Mesendoderm (in vitro differentiated cells): ENCODE data around the gene ZBED4.

Experiments
- DNase-seq: peaks from one replicate; pipeline ENCODE4 v3.0.0; 2013
- H2AK5ac ChIP-seq: 2 replicates; pipeline ENCODE4 v1.6.1; 2013; ENCODE audit warnings: low read length, inconsistent platforms
- H2BK120ac ChIP-seq: 2 replicates; pipeline ENCODE4 v1.6.1; 2013; ENCODE audit warnings: low read depth, mild to moderate bottlenecking, low read length, moderate library complexity, mixed read lengths
- H2BK15ac ChIP-seq: replicated peaks from 2 replicates; pipeline ENCODE4 v1.6.1; 2013; ENCODE audit warnings: low read depth, mild to moderate bottlenecking, moderate library complexity
- H2BK5ac ChIP-seq: 2 replicates; pipeline ENCODE4 v1.6.1; 2013; ENCODE audit warnings: low read length, inconsistent platforms
- H3K18ac ChIP-seq: 2 replicates; pipeline ENCODE4 v1.6.1; 2013; ENCODE audit warnings: mild to moderate bottlenecking, low read length, mixed read lengths
- H3K23ac ChIP-seq: one replicate; pipeline ENCODE4 v1.6.1; 2013; ENCODE audit warnings: low read length
- H3K27ac ChIP-seq: 2 replicates; pipeline ENCODE4 v1.5.1; 2013; ENCODE audit warnings: low read depth, mild to moderate bottlenecking, inconsistent platforms, low read length, moderate library complexity
- H3K27me3 ChIP-seq: 2 replicates; pipeline ENCODE4 v1.6.1; 2013; ENCODE audit warnings: low read length, control low read depth, mild to moderate bottlenecking, inconsistent platforms; ENCODE audit not compliant: insufficient read depth, poor library complexity
- H3K36me3 ChIP-seq: 2 replicates; pipeline ENCODE4 v1.6.1; 2013; ENCODE audit warnings: low read length, inconsistent platforms; ENCODE audit not compliant: control insufficient read depth, insufficient read depth
- H3K4ac ChIP-seq: one replicate; pipeline ENCODE4 v1.6.1; 2013; ENCODE audit warnings: low read depth, mild to moderate bottlenecking, low read length, moderate library complexity
- H3K4me1 ChIP-seq: 2 replicates; pipeline ENCODE4 v1.6.1; 2013; ENCODE audit warnings: low read depth, low read length, inconsistent platforms; ENCODE audit not compliant: control insufficient read depth
- H3K4me2 ChIP-seq: 2 replicates; pipeline ENCODE4 v1.6.1; 2013; ENCODE audit warnings: low read length
- H3K4me3 ChIP-seq: 2 replicates; pipeline ENCODE4 v1.5.1; 2013; ENCODE audit warnings: mild to moderate bottlenecking, low read length
- H3K56ac ChIP-seq: one replicate; pipeline ENCODE4 v1.6.1; 2013; ENCODE audit warnings: low read length
- H3K79me1 ChIP-seq: 2 replicates; pipeline ENCODE4 v1.6.1; 2013; ENCODE audit warnings: low read length, inconsistent platforms
- H3K79me2 ChIP-seq: 2 replicates; pipeline ENCODE4 v1.6.1; 2013; ENCODE audit warnings: mild to moderate bottlenecking, low read length; ENCODE audit not compliant: control insufficient read depth, insufficient read depth
- H3K9ac ChIP-seq: 2 replicates; pipeline ENCODE4 v1.6.1; 2013; ENCODE audit warnings: low read length, inconsistent platforms
- H4K5ac ChIP-seq: one replicate; pipeline ENCODE4 v1.6.1; 2013; ENCODE audit warnings: low read length
- H4K8ac ChIP-seq: one replicate; pipeline ENCODE4 v1.6.1; 2013; ENCODE audit warnings: low read depth, mild to moderate bottlenecking, control low read depth, low read length, moderate library complexity
- WGBS: extraction: QIAGEN DNeasy Blood & Tissue Kit; methylation state at CpG from one replicate; pipeline ENCODE4 v1.1.7; 2013; ENCODE audit warnings: low lambda C conversion rate, missing lambda C conversion rate; ENCODE audit not compliant: insufficient coverage; ENCODE audit errors: extremely low coverage; 5-methylcytosine and 5-hydroxymethylcytosine counted together

Gene ZBED4

DNA sequence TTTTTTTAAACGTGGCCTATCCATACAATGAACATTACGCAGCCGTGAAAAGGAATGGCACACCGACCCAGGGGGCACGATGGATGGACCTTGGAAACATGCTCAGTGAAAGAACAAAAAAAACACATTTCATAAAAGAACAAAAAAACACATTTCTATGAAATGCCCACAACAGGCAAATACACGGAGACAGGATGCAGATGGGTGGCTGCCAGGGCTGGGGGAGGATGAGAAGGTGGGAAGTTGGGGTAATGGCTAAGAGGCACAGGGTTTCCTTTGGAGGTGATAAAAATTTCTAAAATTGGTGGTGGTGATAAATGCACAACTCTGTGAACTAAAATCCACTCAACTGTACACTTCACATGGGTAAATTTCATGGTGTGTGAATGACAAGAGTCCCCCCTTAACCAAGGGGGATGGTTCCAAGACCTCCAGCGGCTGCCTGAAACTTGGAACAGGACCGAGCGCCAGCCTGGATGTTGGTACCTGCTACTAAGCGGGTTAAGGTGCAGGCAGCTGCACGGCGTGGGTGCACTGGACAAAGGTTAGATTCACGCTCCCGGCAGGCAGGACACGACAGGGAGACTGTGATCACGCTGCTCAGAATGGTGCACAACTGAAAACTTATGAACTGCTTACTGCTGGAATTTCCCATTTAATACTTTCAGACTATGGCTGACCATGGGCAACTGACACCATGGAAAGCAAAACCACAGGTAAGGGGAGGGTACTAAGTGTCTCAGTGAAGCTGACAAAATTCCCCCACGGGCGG lies 42.4 kb upstream of the ZBED4 start:
- Histone ChIP-seq H2AK5ac (no peak overlapping the region), H3K23ac (no peak overlapping the region), H3K18ac (no peak overlapping the region), H3K4me1 (no peaks in the 10 kb centered on the region), H3K36me3 (peaks cover 1% of the 10 kb centered on the region), H3K79me1 (peaks cover 39% of the 10 kb centered on the region), H3K27me3 (no peaks in the 10 kb centered on the region), H2BK15ac (no peak overlapping the region), H3K9ac (no peak overlapping the region), H2BK5ac (no peak overlapping the region), H4K5ac (no peak overlapping the region), H2BK120ac (no peak overlapping the region), H3K56ac (no peak overlapping the region), H4K8ac (no peak overlapping the region), H3K4me3 (no peak overlapping the region), H3K79me2 (peaks cover 87% of the 10 kb centered on the region), H3K4ac (no peak overlapping the region), H3K27ac (no peak overlapping the region), H3K4me2 (no peak overlapping the region)
- DNase-seq, result no peak
- WGBS, result no CpG with 5 or more reads among the region's 18 CpGs

DNA sequence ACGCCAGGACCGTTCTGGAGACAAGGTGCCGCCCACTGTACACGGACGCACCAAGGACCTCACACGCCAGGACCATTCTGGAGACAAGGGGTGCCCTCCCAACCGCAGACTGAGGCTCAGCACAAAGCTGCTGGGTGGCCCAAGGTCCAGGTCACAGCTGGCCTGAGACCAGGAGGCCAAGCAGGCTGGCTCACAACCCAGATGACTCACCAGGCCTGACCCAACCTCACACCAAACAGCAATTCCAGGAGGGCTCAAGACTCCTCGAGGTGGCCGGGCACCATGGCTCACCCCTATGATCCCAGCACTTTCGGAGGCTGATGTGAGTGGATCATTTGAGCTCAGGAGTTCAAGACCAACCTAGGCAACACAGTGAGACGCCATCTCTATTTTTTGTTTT lies 40.8 kb upstream of the ZBED4 start:
- Histone ChIP-seq H2BK15ac (no peak overlapping the region), H3K4me3 (no peak overlapping the region), H2AK5ac (no peak overlapping the region), H3K23ac (no peak overlapping the region), H3K4ac (no peak overlapping the region), H3K4me1 (no peaks in the 10 kb centered on the region), H3K79me2 (peaks cover 90% of the 10 kb centered on the region), H4K8ac (no peak overlapping the region), H3K79me1 (peaks cover 49% of the 10 kb centered on the region), H3K27ac (no peak overlapping the region), H4K5ac (no peak overlapping the region), H3K36me3 (peaks cover 6% of the 10 kb centered on the region), H3K27me3 (no peaks in the 10 kb centered on the region), H3K4me2 (no peak overlapping the region), H3K9ac (no peak overlapping the region), H3K56ac (no peak overlapping the region), H2BK120ac (no peak overlapping the region), H3K18ac (no peak overlapping the region), H2BK5ac (no peak overlapping the region)
- no CpG with 5 or more reads among the region's 11 CpGs for WGBS
- no peak for DNase-seq

DNA sequence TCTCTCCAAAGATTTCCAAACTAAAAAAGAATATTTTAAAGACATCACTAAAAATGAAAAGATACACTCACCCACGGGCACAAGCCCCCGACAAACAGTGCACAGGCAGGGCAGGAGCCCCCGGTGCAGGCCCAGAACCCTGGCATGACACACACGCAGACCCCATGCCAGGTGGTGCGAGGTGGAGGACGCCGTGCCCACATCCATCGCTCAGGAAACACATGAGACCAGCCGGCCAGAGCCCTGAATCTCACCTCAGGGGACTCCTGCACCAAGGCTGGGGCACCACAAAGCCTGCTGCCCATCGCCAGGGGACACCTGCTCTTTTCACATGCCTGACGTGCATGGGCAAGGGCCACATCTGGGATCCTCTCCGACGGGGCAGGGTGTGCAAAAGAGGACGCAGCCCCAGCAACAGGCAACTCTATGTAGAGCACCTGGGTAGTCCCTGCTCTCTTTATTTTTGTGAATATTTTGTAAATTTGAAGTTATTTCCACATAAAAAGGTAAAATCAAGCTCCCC lies 39.4 kb upstream of the ZBED4 start:
- Histone ChIP-seq H3K4ac (no peak overlapping the region), H2BK15ac (no peak overlapping the region), H3K23ac (no peak overlapping the region), H3K4me1 (no peaks in the 10 kb centered on the region), H3K36me3 (peaks cover 8% of the 10 kb centered on the region), H3K27ac (no peak overlapping the region), H2BK120ac (no peak overlapping the region), H3K9ac (no peak overlapping the region), H2BK5ac (no peak overlapping the region), H3K18ac (no peak overlapping the region), H3K27me3 (no peaks in the 10 kb centered on the region), H3K4me2 (no peak overlapping the region), H4K8ac (no peak overlapping the region), H2AK5ac (no peak overlapping the region), H3K79me2 (peaks cover 89% of the 10 kb centered on the region), H4K5ac (no peak overlapping the region), H3K56ac (no peak overlapping the region), H3K79me1 (peaks cover 45% of the 10 kb centered on the region), H3K4me3 (no peak overlapping the region)
- no peak for DNase-seq
- no CpG with 5 or more reads among the region's 14 CpGs for WGBS

DNA sequence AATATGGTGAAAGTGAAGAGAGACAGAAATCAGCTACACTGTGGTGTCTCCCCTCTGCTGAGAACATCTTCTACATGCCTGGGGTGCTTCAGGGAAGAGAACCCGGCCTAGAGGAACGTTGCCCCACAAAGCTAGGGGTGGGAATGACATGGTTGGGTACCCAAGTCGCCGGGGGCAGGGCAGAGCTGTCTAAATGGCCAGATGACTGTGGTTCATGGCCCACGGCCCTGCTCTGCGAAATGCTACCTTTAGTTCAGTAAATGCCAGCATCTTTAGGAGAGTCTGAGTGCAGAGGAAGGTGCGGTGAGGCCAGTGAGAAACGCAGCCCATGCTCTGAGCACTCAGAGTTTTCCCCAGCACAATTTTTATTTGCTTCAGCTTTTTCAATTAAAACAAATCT lies 38.8 kb upstream of the ZBED4 start:
- H4K8ac ChIP-seq, result no peak overlapping the region
- peaks cover 86% of the 10 kb centered on the region for H3K79me2 ChIP-seq
- H2BK120ac ChIP-seq, result no peak overlapping the region
- no peak overlapping the region for H3K4me3 ChIP-seq
- no peak overlapping the region for H3K9ac ChIP-seq
- no peak overlapping the region for H3K4ac ChIP-seq
- no peak overlapping the region for H3K4me2 ChIP-seq
- no peak for DNase-seq
- no peak overlapping the region for H2BK15ac ChIP-seq
- no peaks in the 10 kb centered on the region for H3K4me1 ChIP-seq
- H3K18ac ChIP-seq, result no peak overlapping the region
- no peak overlapping the region for H3K23ac ChIP-seq
- H4K5ac ChIP-seq, result no peak overlapping the region
- peaks cover 8% of the 10 kb centered on the region for H3K36me3 ChIP-seq
- H2AK5ac ChIP-seq, result no peak overlapping the region
- WGBS, result no CpG with 5 or more reads among the region's 8 CpGs
- H3K27ac ChIP-seq, result no peak overlapping the region
- H3K27me3 ChIP-seq, result no peaks in the 10 kb centered on the region
- H3K56ac ChIP-seq, result no peak overlapping the region
- H3K79me1 ChIP-seq, result peaks cover 43% of the 10 kb centered on the region
- no peak overlapping the region for H2BK5ac ChIP-seq

DNA sequence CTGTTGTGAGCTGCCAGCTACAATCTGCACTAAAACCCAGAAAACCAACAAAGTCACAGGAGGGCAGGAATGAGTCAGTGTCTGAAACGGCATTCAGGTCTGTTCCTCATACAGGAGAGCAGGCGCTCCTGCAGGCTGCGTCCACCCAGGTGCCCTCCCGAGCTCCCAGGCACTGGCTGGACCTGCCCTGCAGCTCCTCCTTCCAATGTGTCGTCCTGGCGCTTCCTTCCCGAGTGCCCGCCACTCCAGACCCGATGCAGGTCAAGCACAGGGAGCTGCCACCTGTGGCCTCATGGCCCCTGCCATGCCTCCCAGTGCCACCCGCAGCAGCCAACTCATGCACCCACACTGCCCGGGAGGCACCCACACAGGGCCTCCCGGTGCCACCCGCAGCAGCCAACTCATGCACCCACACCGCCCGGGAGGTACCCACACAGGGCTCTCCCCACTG lies 38.0 kb upstream of the ZBED4 start:
- peaks cover 11% of the 10 kb centered on the region for H3K36me3 ChIP-seq
- H2BK5ac ChIP-seq, result no peak overlapping the region
- no peak for DNase-seq
- no peak overlapping the region for H3K56ac ChIP-seq
- H2BK120ac ChIP-seq, result no peak overlapping the region
- H3K79me1 ChIP-seq, result peaks cover 47% of the 10 kb centered on the region
- no peak overlapping the region for H4K8ac ChIP-seq
- no peak overlapping the region for H3K27ac ChIP-seq
- H4K5ac ChIP-seq, result no peak overlapping the region
- H3K4me3 ChIP-seq, result no peak overlapping the region
- H3K27me3 ChIP-seq, result no peaks in the 10 kb centered on the region
- no peak overlapping the region for H2AK5ac ChIP-seq
- no peak overlapping the region for H3K9ac ChIP-seq
- H3K18ac ChIP-seq, result no peak overlapping the region
- no peak overlapping the region for H2BK15ac ChIP-seq
- no peak overlapping the region for H3K4ac ChIP-seq
- H3K4me1 ChIP-seq, result no peaks in the 10 kb centered on the region
- H3K4me2 ChIP-seq, result no peak overlapping the region
- H3K23ac ChIP-seq, result no peak overlapping the region
- WGBS, result no CpG with 5 or more reads among the region's 15 CpGs
- H3K79me2 ChIP-seq, result peaks cover 86% of the 10 kb centered on the region
